Activated CD4-positive, alpha-beta T cell treated with anti-CD3 and anti-CD28 coated beads, Interleukin-10, Interleukin-2, amounts not matched to agents 100 ng/mL and 50 ng/mL, durations not matched to agents 16 hours and 8 hours (primary cell): Measurements from ENCODE around the gene CEP41.

Source experiments
- DNase-seq: peaks from one replicate; pipeline ENCODE4 v3.0.0-alpha.2; 2020

The CEP41 gene

DNA sequence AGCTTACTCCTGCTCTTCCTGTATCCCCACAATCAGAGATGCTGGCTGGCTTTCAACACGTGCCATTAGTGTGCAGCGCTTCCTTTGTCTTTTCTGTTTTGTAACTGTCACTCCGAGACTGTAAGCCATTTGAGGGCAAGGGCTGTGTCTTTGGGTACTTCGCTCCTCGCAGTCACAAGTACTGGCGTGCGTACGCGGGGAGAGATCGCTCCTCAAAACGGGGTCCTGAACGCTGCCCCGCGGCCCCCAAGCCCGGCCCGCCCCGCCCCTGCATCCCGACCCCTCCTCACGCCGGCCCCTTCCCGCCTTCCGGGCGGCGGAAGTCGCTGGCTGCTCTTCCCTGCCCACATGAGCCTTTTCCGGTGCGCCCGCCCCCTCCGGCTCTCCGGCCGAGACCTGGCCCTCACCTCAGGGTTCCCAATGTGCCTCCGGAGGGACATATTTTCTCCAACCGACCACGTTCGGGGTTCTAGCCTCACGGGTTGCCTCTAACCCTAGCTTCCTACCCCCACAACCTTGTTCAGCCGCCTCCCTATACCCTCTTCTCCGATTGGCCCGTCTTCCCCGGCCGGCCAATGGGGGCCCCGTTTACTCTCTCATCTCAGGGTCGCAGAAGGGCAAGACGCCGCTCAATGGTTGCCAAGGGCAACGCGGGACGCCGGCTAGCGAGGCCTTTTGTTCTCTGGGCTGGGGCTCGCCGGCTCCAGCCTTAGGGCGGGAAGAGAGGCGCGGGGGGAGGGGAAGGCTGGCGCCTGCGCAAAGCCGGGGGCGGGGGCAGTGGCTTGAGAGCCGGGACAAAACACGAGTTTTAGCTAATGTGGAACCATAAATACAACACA, at the start of gene CEP41:
CEP41 (minus strand) TSS at position 490 of the 839 bp plus-strand sequence; CDS start at position 440, 50 bp downstream.
- peak; percentile 97 for DNase-seq

DNA sequence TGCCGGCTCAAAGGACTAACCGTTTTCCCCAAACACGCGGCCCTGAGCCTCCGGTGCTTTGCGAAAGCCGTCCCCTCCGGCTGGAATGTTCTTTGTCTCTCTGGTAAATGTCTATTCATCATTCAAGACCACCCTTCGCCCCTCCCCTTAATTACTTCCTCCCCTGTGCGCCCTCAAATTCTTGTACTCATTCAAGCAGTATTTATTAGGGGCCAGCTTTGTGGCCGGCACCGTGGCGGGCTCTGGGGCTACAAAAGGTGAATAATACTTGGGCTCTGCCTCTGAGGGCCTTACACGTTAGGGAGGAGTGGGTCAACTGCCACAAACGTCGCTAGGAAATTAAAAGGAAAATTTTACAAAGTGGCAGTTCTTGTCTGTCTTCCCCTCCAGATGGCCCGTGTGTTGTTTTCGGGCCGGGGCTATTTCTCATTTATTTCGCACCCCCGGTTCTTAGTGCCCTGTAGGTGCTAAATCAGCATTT, 49.5 kb upstream of the CEP41 start:
- DNase-seq, result no peak

- no peak for DNase-seq
Observed at GRCh38 chr7:130489140-130489983, 48.5 kb upstream of the CEP41 start.

- no peak for DNase-seq
Observed at GRCh38 chr7:130488392-130489139, 47.8 kb upstream of the CEP41 start.

- no peak for DNase-seq
Observed at GRCh38 chr7:130486954-130487436, 46.2 kb upstream of the CEP41 start.

DNA sequence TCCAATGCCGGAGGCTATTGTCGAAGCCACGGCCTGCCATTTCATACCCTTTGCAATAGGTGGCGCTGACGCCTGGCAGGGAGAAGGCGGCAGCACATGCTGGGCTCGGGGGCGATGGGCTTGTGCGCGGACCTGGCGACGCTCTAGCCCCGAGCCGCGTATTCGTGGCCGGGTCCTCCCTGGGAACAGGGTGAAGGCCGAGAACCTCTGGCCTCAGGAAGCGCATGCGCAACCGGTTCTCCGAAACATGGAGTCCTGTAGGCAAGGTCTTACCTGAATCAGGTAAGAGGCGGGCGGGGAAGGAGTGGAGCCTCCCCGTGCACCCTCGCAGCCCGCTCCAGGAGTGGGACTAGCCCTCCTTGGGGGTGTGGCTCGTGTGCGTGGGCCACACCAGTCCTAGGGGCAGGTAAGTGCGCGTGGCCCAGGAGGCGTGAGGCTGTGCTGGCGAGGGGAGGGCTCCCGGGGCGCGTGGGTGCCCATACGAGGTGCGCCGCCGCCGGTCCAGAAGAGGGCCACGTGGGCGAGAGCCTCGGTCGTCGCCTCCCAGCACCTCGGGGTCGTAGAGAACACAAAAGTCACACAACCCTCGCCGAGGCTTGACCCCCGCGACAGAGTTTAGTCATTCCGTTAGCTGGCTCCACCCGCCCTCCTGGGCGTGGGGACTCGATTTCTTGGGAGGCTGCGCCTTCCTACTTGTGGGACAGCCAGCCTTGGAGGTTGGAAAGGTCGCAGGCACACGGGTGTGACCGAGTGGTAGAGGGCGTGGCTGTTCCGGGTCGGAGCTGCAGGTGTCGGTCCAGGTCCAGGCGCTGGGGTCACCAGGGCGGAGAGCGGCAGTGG, 45.5 kb upstream of the CEP41 start:
- DNase-seq, result peak; percentile 66

- no peak for DNase-seq
Observed at GRCh38 chr7:130485734-130486113, 44.9 kb upstream of the CEP41 start.

GRCh38 chr7:130483031-130483430, 42.2 kb upstream of the CEP41 start:
- no peak for DNase-seq

DNA sequence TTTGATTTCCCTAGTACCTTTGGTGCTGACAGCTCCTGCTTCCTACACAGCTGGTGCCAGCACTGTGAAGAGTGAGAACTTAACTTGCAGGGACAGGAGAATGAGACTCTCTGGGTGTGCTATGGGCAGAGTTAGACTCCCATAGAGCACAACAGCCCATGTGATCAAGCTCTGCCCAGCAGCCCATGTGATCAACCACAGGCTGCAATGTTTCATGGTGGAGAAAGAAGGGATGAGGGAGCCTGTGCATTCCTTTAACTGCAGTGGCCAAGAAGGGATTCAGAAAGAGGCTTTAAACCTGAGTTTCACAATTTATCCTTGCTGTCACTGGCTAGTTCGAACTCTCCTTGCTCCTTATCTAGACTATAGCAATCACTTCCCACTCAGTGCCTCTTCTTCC, 41.1 kb upstream of the CEP41 start:
- DNase-seq, result no peak

GRCh38 chr7:130479716-130480400, 39.0 kb upstream of the CEP41 start:
- DNase-seq, result no peak

- DNase-seq, result no peak
Observed at GRCh38 chr7:130478991-130479390, 38.2 kb upstream of the CEP41 start.

DNA sequence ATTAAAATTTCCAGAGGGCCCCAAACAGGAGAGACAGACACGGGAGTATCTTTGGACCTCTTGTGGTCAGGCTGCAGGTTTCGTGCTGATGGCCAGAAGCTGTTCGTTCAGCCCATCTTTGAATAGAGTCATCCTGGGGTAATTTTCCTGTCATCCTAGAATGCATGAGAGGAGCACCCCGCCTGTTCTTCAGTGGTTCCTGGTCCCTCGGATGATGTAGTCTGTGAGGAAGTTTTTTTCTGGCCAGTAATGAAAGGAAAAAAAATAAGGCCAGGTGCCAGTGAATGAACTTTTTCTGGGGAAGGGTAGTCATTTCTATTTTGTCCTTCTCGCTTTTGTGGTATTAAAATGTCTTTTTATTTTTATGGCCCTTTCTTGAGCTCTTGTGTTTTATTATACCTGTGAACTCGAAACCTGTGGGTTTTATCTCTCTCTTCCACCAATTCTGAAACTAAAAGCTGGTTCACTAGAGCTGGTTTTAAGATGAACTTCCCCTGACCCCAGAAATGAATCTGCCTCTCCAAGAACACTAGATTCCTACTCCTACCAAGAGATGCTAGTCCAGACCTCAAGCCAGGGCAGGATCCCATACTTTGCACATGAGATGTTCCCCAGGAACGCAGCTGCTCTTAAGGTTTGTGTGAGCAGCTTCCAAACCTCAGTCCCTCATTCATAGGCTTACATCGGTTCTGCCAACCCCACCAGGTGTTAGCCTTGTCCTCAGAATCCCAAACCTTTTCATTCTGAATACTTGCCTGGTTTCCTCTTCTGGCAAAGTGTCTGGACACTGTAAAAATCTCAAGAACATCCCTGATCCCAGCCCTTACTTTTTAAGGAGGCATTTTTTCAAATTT, 35.7 kb upstream of the CEP41 start:
- peak; percentile 25 for DNase-seq

GRCh38 chr7:130475776-130476175, 35.0 kb upstream of the CEP41 start:
- no peak for DNase-seq

DNA sequence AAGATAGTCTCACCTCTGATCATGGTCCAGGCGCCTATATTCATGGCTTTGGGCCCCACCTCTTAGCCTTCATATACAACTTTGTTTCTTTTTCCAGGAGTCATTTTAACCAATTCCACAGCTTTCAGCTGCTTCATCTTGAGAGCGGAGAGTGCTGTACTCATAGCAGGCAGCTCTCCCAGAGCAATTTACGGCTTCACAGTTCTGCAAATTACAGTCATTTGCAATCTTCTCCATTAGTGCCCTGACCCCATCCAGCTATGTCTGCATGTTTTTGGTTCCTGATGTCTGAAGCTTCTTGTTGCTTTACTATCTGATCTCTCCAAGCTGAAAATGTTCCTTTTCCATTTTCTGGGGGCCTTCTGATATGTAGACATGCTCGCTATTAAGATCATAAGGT, 33.1 kb upstream of the CEP41 start:
- no peak for DNase-seq

DNA sequence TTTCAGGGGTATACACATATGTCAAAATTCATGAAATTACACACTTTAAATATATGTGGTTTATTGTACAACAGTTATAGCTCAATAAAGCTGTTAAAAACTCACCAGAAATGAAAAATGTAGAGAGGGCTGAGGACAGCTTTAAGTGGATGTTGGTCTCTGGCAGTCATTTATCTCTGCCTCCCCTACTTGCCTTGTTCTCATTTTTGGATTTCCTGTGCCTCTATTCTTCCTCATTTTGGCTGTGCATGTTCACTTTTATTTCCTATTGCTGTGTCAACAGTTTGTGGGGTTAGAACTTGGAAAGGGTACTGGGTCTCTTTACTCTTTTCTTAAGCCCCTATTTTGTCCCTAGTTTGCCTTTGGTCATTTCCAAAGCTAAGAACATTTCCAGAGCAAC, 32.5 kb upstream of the CEP41 start:
- no peak for DNase-seq

GRCh38 chr7:130471974-130472373, 31.2 kb upstream of the CEP41 start:
- no peak for DNase-seq

DNA sequence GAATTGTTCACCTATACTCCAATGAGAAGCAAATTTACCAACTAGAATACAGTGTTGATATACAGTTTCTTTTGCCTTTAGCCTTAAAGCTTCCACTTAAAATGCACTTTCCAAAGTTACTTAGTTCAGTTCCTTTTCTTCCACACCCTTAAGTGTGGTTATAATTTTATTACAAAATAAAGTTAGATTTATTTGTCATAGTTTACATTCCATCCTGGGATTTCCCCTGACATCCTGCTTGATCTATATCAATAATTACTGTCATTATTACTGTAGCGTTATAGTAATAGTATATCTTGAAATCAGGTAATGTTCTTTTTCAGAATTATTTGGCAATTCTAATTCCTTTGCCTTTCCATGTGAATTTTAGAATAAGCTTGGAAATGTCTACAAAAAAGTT, 27.8 kb upstream of the CEP41 start:
- no peak for DNase-seq

GRCh38 chr7:130463553-130464434, 23.0 kb upstream of the CEP41 start:
- no peak for DNase-seq

- no peak for DNase-seq
Observed at GRCh38 chr7:130461272-130461671, 20.5 kb upstream of the CEP41 start.
